SU-DHL-6 (cell line): ENCODE data around the gene S100A7A.

Experiments
- EZH2phosphoT487 ChIP-seq: fragments of 200-600 bp; sonication (generic), shearing (Covaris generic); conservative IDR thresholded peaks from 2 replicates; pipeline ENCODE4 v1.6.1; 2018; ENCODE audit warnings: mild to moderate bottlenecking, antibody characterized with exemption, low read length, moderate library complexity, mixed read lengths
- TF ChIP-seq, protein P1 (sequence below): fragments of 200-600 bp; sonication (generic); IDR thresholded peaks from one replicate; pipeline ENCODE4 v1.5.1; 2017; ENCODE audit warnings: antibody characterized with exemption, mild to moderate bottlenecking, low read length, moderate library complexity; ENCODE audit not compliant: insufficient read depth, poor library complexity, severe bottlenecking

GRCh38 chr1:153389973-153390879 is 26.1 kb upstream of the S100A7A start:
- TF ChIP-seq, protein P1, sequence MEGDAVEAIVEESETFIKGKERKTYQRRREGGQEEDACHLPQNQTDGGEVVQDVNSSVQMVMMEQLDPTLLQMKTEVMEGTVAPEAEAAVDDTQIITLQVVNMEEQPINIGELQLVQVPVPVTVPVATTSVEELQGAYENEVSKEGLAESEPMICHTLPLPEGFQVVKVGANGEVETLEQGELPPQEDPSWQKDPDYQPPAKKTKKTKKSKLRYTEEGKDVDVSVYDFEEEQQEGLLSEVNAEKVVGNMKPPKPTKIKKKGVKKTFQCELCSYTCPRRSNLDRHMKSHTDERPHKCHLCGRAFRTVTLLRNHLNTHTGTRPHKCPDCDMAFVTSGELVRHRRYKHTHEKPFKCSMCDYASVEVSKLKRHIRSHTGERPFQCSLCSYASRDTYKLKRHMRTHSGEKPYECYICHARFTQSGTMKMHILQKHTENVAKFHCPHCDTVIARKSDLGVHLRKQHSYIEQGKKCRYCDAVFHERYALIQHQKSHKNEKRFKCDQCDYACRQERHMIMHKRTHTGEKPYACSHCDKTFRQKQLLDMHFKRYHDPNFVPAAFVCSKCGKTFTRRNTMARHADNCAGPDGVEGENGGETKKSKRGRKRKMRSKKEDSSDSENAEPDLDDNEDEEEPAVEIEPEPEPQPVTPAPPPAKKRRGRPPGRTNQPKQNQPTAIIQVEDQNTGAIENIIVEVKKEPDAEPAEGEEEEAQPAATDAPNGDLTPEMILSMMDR: no peak
- TF ChIP-seq EZH2phosphoT487: no peak
